Caki2 (cell line): Measurements from ENCODE around the gene PIP5K1A. TPM values are rescaled to one million over a fixed set of nuclear protein-coding genes. Genes with fewer than 3 reads are reported as not detected.
"Not testable (repeated sequence)": the region's sequence is repeated elsewhere in the genome, so short reads cannot be mapped to it uniquely, and the experiment has no call there.

Experiments
- DNase-seq: peaks from one replicate; pipeline ENCODE4 v3.0.0-alpha.2; 2015; ENCODE audit warnings: low read depth
- in situ Hi-C: cut with HindIII; loops from 2 replicates; pipeline ENCODE4 v1.10.0; 2016; ENCODE audit warnings: low sequenced_read_pairs, low pct_unique_long_range_greater_than_20kb, mixed read lengths
- total RNA-seq: library from RNA; depleted of rRNA; stranded (reverse); fragments of >200 nt; shearing (Covaris generic); gene quantifications from 2 replicates; pipeline ENCODE4 v1.2.3, GENCODE V29; 2014; ENCODE audit warnings: low replicate concordance

Gene PIP5K1A
- total RNA-seq, 1 experiment from 2014 or later = 14.0 TPM

DNA sequence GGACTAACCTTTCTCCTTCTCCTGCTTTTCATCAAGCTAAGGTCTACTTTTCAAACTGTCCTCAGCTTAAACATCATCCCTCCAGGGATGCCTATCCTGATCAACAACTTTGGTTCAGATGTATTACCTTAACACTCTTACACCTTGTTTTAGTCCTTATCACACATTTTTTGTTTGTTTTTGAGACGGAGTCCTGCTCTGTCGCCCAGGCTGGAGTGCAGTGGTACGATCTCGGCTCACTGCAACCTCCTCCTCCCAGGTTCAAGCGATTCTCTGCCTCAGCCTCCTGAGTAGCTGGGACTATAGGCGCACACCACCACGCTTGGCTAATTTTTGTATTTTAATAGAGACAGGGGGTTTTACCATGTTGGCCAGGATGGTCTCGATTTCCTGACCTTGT lies 9.7 kb upstream of the PIP5K1A start:
- in situ Hi-C loops, DNase-seq: not testable (repeated sequence)

GRCh38 chr1:151189637-151190445 lies 8.5 kb upstream of the PIP5K1A start, which contains the start of gene VPS72:
Gene VPS72, minus strand, starts transcription at chr1:151190197. Its CDS starts 76 bp downstream, at chr1:151190121.
- in situ Hi-C loops = no loop called here
- peak; percentile 84 for DNase-seq

GRCh38 chr1:151192047-151192446 lies 6.3 kb upstream of the PIP5K1A start:
- no peak for DNase-seq
- in situ Hi-C loops = no loop called here

DNA sequence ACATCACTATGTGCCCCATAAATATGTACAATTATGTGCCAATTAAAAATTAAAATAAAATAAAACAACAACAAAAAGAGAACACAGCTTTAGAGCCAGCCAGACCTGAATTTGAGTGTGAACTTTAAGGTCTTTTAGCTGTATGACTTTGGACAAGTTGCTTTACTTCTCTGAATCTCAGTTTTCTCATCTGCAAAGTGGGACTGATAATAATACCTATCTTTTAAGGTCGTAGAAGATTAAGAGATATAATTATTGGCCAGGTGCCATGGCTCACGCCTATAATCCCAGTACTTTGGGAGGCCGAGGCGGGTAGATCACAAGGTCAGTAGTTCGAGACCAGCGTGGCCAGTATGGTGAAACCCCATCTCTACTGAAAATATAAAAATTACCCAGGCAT lies 5.0 kb upstream of the PIP5K1A start:
- in situ Hi-C loops = no loop called here
- DNase-seq = no peak

DNA sequence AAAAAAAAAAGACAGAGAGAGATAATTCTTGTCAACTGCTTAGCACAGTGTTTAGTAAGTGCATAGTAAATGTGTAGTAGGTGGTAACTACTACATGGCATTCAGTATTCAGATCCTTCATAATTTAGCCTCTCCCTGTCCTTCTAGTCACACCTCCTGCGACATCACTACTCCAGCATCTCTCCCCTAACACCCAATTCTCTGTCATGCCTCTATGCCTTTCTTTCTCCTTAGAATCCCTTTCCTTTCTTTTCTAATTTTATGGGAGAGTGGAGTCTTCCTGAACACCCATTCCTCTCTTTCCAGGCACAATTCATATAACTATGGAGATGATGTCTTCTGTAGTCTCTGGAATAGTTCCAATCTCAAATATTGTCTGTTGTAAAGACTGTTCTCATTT lies 4.5 kb upstream of the PIP5K1A start:
- peak; percentile 29 for DNase-seq
- in situ Hi-C loops = no loop called here

DNA sequence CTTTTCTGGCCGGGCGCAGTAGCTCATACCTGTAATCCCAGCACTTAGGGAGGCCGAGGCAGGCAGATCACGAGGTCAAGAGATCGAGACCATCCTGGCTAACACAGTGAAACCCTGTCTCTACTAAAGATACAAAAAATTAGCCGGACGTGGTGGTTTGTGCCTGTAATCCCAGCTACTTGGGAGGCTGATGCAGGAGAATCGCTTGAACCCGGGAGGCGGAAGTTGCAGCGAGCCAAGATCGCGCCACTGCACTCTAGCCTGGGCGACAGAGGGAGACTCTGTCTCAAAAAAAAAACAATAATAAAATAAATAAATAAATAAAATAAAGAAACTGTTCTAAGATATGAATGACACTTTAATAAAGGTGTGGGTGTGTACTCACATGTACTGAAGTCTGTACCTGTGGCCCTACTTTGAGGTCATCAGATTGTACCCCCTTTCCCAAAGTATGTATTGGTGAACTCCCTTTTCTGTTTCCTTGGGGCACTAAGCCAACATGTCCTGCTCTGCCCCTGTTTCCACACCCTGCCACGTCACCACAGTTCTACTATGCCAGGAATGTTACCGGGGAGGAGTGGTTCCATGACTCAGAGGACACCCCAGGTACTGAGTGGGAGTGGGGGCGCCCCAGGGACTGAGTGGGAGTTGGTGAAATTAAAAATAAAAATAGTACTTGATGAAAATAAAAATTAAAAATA lies 3.3 kb upstream of the PIP5K1A start:
- in situ Hi-C loops = not testable (repeated sequence)
- peak; percentile 82 for DNase-seq

DNA sequence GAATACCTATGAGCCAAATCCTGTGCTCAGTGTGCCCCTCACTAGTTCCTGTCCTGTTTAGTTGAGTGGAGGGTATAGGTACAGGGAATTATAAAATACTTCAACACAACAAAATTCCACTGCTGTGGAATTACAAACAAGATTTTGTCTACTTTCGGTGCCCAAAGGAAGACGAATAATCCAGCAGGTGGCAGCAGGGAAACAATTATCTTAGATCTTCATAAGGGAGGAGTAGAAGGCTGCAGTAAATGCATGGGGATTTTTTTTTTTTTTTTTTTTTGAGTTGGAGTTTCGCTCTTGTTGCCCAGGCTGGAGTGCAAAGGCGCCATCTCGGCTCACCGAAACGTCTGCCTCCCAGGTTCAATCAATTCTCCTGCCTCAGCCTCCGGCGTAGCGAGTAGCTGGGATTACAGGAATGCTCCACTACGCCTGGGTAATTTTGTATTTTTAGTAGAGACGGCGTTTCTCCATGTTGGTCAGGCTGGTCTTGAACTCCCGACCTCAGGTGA lies 2.0 kb upstream of the PIP5K1A start:
- in situ Hi-C loops = no loop called here

DNA sequence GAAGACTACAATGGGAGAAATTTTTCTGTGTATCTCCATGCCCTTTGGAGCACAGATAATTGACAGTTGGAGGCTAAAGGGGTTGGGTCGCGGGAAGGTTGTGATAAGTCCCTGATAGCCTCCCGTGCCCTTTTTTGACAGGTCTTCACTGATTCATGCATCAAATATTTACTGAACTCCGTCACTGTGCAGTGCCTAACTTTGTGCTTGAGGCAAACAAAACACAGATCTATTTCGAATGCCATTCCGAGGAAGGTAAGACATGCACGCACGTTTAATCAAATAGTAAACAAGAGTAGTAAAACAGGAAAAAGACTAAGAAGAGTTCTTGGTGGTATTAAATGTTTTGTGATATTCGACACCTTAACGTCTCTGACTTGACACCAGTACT lies 494 bp upstream of the PIP5K1A start:
- in situ Hi-C loops = no loop called here

More for the DNA sequence above, 2.0 kb upstream of the PIP5K1A start:
- peak; percentile 89 for DNase-seq

DNA sequence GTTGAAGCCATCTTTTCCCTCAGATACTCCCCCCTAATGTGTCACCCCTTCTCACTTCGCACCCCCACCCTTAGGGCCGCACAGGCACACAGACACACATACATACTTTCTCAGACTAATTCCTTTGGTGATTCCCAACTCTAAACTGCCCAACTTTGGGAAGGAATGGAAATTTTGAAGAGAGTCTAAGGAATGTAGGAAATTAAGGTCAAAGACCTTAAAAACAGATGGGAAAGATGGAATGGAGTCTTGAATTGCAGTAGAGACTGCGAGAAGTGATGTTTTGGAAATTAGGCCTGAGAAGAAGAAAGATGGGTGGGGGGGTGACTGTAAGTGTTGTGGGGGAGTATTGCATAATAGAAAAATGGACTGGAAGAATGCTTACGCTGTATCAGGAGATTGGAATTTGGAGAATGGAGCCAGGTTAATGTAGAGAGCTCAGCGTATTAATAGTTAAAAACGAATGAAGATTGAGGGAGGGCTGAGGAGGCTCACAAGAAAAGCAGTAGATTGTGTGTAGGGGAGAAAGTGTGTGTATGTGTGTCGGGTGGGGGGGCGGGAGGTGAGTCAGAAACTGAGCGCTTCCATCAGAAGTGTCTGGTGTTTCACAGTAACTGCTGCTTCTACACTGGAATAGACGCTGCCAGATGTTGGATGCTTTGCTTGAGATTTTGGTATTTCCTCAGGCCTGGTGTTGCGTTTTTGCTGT lies 1.7 kb downstream of the PIP5K1A start:
- in situ Hi-C loops = no loop called here
- DNase-seq = peak; percentile 62

More for the DNA sequence above, 494 bp upstream of the PIP5K1A start:
- DNase-seq = no peak

- in situ Hi-C loops, DNase-seq: not testable (repeated sequence)
These were observed 7.1 kb downstream of the PIP5K1A start for GRCh38 chr1:151205381-151205965.

DNA sequence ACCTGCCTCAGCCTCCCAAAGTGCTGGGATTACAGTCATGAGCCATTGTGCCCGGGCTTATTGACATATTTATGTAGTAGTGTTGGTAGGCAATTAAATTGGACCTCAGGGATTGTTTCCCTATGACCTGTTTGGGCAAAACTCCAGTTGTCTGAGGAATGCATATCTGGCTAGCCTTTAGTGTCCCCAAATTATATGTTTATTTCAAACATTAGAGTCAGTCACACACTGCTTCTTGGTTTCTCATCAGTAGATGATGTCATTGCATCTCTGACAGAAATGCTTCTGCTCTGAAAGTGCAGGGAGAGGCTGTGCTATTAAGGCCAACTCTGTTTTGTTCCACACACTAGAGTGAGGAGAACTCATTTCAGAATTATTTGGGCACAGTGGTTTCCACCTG lies 12.5 kb downstream of the PIP5K1A start:
- in situ Hi-C loops = no loop called here
- peak; percentile 14 for DNase-seq

DNA sequence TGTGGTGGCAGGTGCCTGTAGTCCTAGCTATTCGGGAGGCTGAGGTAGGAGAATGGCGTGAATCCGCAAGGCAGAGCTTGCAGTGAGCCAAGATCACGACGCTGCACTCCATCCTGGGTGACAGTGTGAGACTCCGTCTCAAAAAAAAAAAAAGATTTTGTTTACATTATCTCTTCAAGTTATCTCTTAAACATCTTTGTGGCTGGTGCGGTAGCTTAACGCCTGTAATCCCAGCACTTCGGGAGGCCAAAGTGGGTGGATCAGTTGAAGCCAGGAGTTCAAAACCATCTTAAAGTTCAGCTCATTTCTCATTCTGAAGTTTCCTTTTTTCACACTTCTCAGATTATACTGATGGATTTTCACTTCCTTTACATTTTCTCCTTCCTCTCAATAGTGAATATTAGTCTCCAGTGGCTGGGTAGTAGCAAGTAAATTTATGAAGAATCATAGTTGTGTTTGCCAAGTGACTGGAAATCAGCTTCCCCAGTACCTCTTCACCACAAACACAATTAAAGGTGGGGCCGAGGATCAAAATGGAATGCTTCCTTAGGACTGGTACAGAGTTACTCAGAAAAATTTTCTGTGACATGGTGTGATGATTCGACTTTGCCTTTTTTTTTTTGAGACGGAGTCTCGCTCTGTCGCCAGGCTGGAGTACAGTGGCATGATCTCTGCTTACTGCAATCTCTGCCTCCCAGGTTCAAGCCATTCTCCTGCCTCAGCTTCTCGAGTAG lies 13.8 kb downstream of the PIP5K1A start:
- in situ Hi-C loops = no loop called here
- no peak for DNase-seq

DNA sequence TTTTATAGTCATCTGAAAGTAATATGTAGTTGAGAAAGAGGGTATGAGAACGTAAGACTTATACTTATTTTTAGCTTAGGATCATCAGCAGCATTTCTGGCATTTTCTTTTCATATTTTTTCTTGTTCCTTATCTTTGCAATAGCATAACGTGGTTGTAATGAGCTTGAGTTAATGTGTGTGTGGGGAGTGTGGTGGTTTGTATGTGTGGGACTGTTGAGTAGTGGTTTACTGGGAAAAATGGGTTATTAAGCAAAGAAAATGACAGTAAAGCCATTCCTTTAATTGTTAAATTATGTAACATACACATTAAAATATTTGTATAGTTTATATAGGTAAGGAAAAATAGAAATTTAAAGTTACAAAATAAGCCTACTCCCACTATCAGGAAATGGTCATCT lies 15.2 kb downstream of the PIP5K1A start:
- no peak for DNase-seq
- in situ Hi-C loops = no loop called here

GRCh38 chr1:151221616-151222015 lies 23.3 kb downstream of the PIP5K1A start:
- in situ Hi-C loops = no loop called here
- DNase-seq = no peak

DNA sequence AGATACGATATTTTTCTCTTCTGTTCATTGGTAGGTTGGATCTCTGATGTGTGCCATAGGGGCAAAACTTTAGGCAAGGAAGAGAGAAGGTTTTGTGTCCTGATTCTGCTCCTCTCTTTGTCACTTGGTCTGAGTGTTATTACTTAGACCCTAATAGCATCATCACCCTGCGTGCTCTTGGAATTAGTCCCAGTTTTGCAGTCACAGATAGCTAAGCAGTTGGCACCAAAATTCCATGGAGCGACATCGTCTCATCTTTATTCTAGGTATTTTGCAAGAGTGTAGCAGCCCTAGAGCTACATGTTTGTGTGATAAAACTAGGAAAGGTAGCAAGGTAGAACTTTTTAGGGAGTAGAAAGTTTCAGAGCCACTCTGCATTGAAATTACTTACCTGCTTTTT lies 23.8 kb downstream of the PIP5K1A start:
- no peak for DNase-seq
- in situ Hi-C loops = no loop called here

DNA sequence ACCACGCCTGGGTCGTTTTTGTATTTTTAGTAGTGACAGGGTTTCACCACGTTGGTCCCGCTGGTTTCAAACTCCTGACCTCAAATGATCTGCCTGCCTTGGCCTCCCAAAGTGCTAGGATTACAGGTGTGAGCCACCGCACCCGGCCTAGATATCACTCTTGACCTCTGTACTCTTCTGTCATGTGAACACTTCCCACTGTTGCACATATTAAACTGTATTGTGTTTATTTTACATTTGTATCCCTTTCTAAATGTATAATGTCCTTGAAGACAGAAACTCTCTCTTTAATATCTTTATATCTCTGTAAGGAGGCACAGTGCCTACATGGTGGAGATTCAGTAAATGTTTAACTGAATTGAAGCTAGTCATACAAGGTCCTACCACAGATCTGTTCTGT lies 36.9 kb downstream of the PIP5K1A start:
- DNase-seq = no peak

GRCh38 chr1:151237678-151238466 lies 39.5 kb downstream of the PIP5K1A start:
- in situ Hi-C loops = no loop called here

More for the DNA sequence above, 36.9 kb downstream of the PIP5K1A start:
- in situ Hi-C loops = no loop called here

More at GRCh38 chr1:151237678-151238466, 39.5 kb downstream of the PIP5K1A start:
- no peak for DNase-seq
